H1 (cell line): ENCODE data around the gene FRMPD1. TPM values are rescaled to one million over a fixed set of nuclear protein-coding genes. Genes with fewer than 3 reads are reported as not detected.
A peak's percentile ranks its signal among the peaks of the same experiment; 100 is the strongest.

Experiments
- CTCF ChIA-PET: fragments of 300-600 bp; sonication (Branson Sonifier 250); formaldehyde crosslinking; loops from one replicate; lab custom pipeline; 2021; ENCODE audit not compliant: partially characterized antibody; lab: Charles Lee
- POLR2A ChIA-PET: fragments of 300-600 bp; sonication (Branson Sonifier 250); formaldehyde crosslinking; loops from one replicate; lab custom pipeline; 2021; ENCODE audit warnings: inconsistent platforms; ENCODE audit not compliant: partially characterized antibody; lab: Charles Lee
- DNase-seq, 2 experiments: peaks; one replicate each; pipeline versions ENCODE4 v3.0.0 to v3.0.0-alpha.2; 2010 to 2022; ENCODE audit warnings: low spot score in 2 of 2, low read depth in 1 of 2, mixed read lengths in 1 of 2
- FAIRE-seq: peaks from 2 replicates; lab custom pipeline; 2011; peaks lifted over from hg19 to GRCh38; lab: Jason Lieb, UNC
- H2AFZ ChIP-seq: 2 replicates; pipeline ENCODE4 v1.8.1; 2012; ENCODE audit warnings: low read length, inconsistent platforms
- H2AK5ac ChIP-seq: 2 replicates; pipeline ENCODE4 v1.6.1; 2013; ENCODE audit warnings: low read depth, low read length
- H2BK120ac ChIP-seq: replicated peaks from 2 replicates; pipeline ENCODE3; 2013; ENCODE audit warnings: low read depth, low read length, inconsistent platforms
- H2BK12ac ChIP-seq: 2 replicates; pipeline ENCODE4 v1.6.1; 2013; ENCODE audit warnings: low read depth, low read length
- H2BK15ac ChIP-seq: 2 replicates; pipeline ENCODE4 v1.6.1; 2013; ENCODE audit warnings: low read length
- H2BK20ac ChIP-seq: 2 replicates; pipeline ENCODE4 v1.6.1; 2013; ENCODE audit warnings: low read length
- H2BK5ac ChIP-seq: 2 replicates; pipeline ENCODE4 v1.6.1; 2013; ENCODE audit warnings: low read depth, low read length
- H3K14ac ChIP-seq: 2 replicates; pipeline ENCODE4 v1.6.1; 2013; ENCODE audit warnings: inconsistent platforms; ENCODE audit not compliant: insufficient read length
- H3K18ac ChIP-seq: 2 replicates; pipeline ENCODE4 v1.6.1; 2013; ENCODE audit warnings: low read length; ENCODE audit errors: extremely low read depth
- H3K23ac ChIP-seq: 2 replicates; pipeline ENCODE4 v1.6.1; 2013; ENCODE audit warnings: inconsistent platforms; ENCODE audit not compliant: insufficient read length
- H3K23me2 ChIP-seq: 2 replicates; pipeline ENCODE4 v1.6.1; 2013; ENCODE audit warnings: low read depth, low read length
- H3K27ac ChIP-seq: 2 replicates; pipeline ENCODE4 v1.6.1; 2011; ENCODE audit warnings: low read depth, low read length, inconsistent platforms
- H3K27me3 ChIP-seq, 4 experiments: replicated peaks in 1 of 4; 1 replicate in 1 of 4; 2 replicates in 3 of 4; pipeline versions ENCODE4 v1.6.1 to v1.8.1; 2011 to 2013; ENCODE audit warnings: low read length in 3 of 4, mild to moderate bottlenecking in 3 of 4, inconsistent platforms in 2 of 4, mixed read lengths in 2 of 4, moderate library complexity in 1 of 4; ENCODE audit not compliant: control insufficient read depth in 3 of 4, insufficient read depth in 3 of 4; ENCODE audit errors: extremely low read depth in 1 of 4
- H3K36me3 ChIP-seq, 4 experiments: 2 replicates each; pipeline versions ENCODE4 v1.6.1 to v1.8.1; 2011 to 2013; ENCODE audit warnings: mild to moderate bottlenecking in 4 of 4, low read length in 3 of 4, moderate library complexity in 2 of 4, control low read depth in 1 of 4, inconsistent platforms in 1 of 4; ENCODE audit not compliant: insufficient read depth in 4 of 4, control insufficient read depth in 2 of 4
- H3K4ac ChIP-seq: replicated peaks from 2 replicates; pipeline ENCODE3; 2013; ENCODE audit warnings: low read length, low read depth, mixed read lengths, inconsistent platforms; ENCODE audit not compliant: insufficient read length
- H3K4me1 ChIP-seq, 4 experiments: replicated peaks in 1 of 4; 1 replicate in 1 of 4; 2 replicates in 3 of 4; pipeline versions ENCODE4 v1.6.1 to v1.8.1; 2011 to 2013; ENCODE audit warnings: low read length in 3 of 4, inconsistent platforms in 2 of 4, mixed read lengths in 1 of 4; ENCODE audit not compliant: insufficient read depth in 4 of 4, control insufficient read depth in 3 of 4
- H3K4me2 ChIP-seq, 2 experiments: 2 replicates each; pipeline versions ENCODE4 v1.6.1 to v1.8.1; 2011 to 2013; ENCODE audit warnings: low read depth in 2 of 2, low read length in 2 of 2, control low read depth in 1 of 2, inconsistent platforms in 1 of 2, mild to moderate bottlenecking in 1 of 2; ENCODE audit not compliant: insufficient read depth in 1 of 2
- H3K4me3 ChIP-seq, 4 experiments: fragments of 200-600, 300-600 bp in 1 of 4; sonication (generic), shearing (Covaris generic), sonication (Bioruptor Twin) in 1 of 4; 2 replicates each; pipeline versions ENCODE4 v1.5.1 to v1.8.1; 2011 to 2016; ENCODE audit warnings: low read length in 4 of 4, low read depth in 3 of 4, control low read depth in 2 of 4, inconsistent platforms in 2 of 4, mild to moderate bottlenecking in 2 of 4, mixed read lengths in 1 of 4, moderate library complexity in 1 of 4; ENCODE audit not compliant: insufficient read depth in 2 of 4; ENCODE audit errors: extremely low read depth in 1 of 4
- H3K56ac ChIP-seq: replicated peaks from 2 replicates; pipeline ENCODE3; 2013; ENCODE audit warnings: low read depth, mild to moderate bottlenecking, mixed read lengths, low read length, inconsistent platforms; ENCODE audit not compliant: insufficient read length
- H3K79me1 ChIP-seq: 2 replicates; pipeline ENCODE4 v1.6.1; 2013; ENCODE audit warnings: low read depth, low read length, control low read depth
- H3K79me2 ChIP-seq, 2 experiments: 2 replicates each; pipeline versions ENCODE4 v1.6.1 to v1.8.1; 2012 to 2013; ENCODE audit warnings: low read length in 2 of 2, mild to moderate bottlenecking in 2 of 2, inconsistent platforms in 1 of 2; ENCODE audit not compliant: insufficient read depth in 2 of 2, control insufficient read depth in 1 of 2
- H3K9ac ChIP-seq, 4 experiments: replicated peaks in 1 of 4; 1 replicate in 1 of 4; 2 replicates in 3 of 4; pipeline versions ENCODE4 v1.6.1 to v1.8.1; 2011 to 2013; ENCODE audit warnings: low read depth in 3 of 4, low read length in 3 of 4, control low read depth in 2 of 4, mild to moderate bottlenecking in 2 of 4, moderate library complexity in 2 of 4, inconsistent platforms in 1 of 4; ENCODE audit errors: extremely low read depth in 1 of 4
- H3K9me3 ChIP-seq, 2 experiments: 2 replicates each; pipeline versions ENCODE4 v1.6.1 to v1.8.1; 2012 to 2013; ENCODE audit warnings: mild to moderate bottlenecking in 2 of 2, moderate library complexity in 2 of 2, control low read depth in 1 of 2, inconsistent platforms in 1 of 2, low read depth in 1 of 2, low read length in 1 of 2, mixed read lengths in 1 of 2; ENCODE audit not compliant: insufficient read depth in 2 of 2
- H4K20me1 ChIP-seq, 2 experiments: replicated peaks in 1 of 2; 2 replicates each; pipeline versions ENCODE3 to v1.8.1; 2011 to 2013; ENCODE audit warnings: inconsistent platforms in 2 of 2, low read length in 2 of 2, mild to moderate bottlenecking in 1 of 2; ENCODE audit not compliant: insufficient read depth in 2 of 2, control insufficient read depth in 1 of 2
- H4K5ac ChIP-seq: 2 replicates; pipeline ENCODE4 v1.6.1; 2013; ENCODE audit warnings: low read length, low read depth, mixed read lengths, inconsistent platforms; ENCODE audit not compliant: insufficient read length
- H4K8ac ChIP-seq: 2 replicates; pipeline ENCODE4 v1.8.0; 2013; ENCODE audit warnings: mild to moderate bottlenecking, moderate library complexity, low read length, inconsistent platforms; ENCODE audit not compliant: insufficient read depth; ENCODE audit errors: extremely low read depth
- H4K91ac ChIP-seq: replicated peaks from 2 replicates; pipeline ENCODE3; 2013; ENCODE audit warnings: low read length, mixed read lengths, inconsistent platforms; ENCODE audit not compliant: insufficient read length
- CHD1 ChIP-seq: IDR thresholded peaks from 2 replicates; pipeline ENCODE4 v1.6.1; 2012; ENCODE audit warnings: low read depth, low read length, improper control_type of control experiment
- EP300 ChIP-seq, 2 experiments: IDR thresholded peaks; 1 replicate in 1 of 2; 2 replicates in 1 of 2; pipeline ENCODE4 v1.6.1; 2011 to 2012; ENCODE audit warnings: low read depth in 2 of 2, low read length in 2 of 2, mild to moderate bottlenecking in 2 of 2, borderline replicate concordance in 1 of 2, inconsistent platforms in 1 of 2, moderate library complexity in 1 of 2
- GTF2F1 ChIP-seq: IDR thresholded peaks from 2 replicates; pipeline ENCODE4 v1.6.1; 2012; ENCODE audit warnings: low read depth, low read length, improper control_type of control experiment, borderline replicate concordance
- JUN ChIP-seq: IDR thresholded peaks from 2 replicates; pipeline ENCODE4 v1.6.1; 2011; ENCODE audit warnings: low read depth, mild to moderate bottlenecking, improper control_type of control experiment, low read length
- KDM1A ChIP-seq: fragments of 200-600, 300-600 bp; sonication (generic); IDR thresholded peaks from 2 replicates; pipeline ENCODE4 v1.7.1; 2016; ENCODE audit warnings: mild to moderate bottlenecking, low read length, borderline replicate concordance
- KDM4A ChIP-seq: IDR thresholded peaks from one replicate; pipeline ENCODE4 v1.7.1; 2012; ENCODE audit warnings: low read depth, mild to moderate bottlenecking, moderate library complexity, low read length, inconsistent platforms; ENCODE audit not compliant: severe bottlenecking
- SIRT6 ChIP-seq: IDR thresholded peaks from one replicate; pipeline ENCODE4 v1.7.1; 2012; ENCODE audit warnings: low read length, inconsistent platforms
- SIX5 ChIP-seq: IDR thresholded peaks from 2 replicates; pipeline ENCODE4 v1.6.1; 2011; ENCODE audit warnings: mild to moderate bottlenecking, low read depth, low read length
- SUZ12 ChIP-seq: fragments of 200-600 bp; sonication (generic); IDR thresholded peaks from 2 replicates; pipeline ENCODE4 v1.6.1; 2012; ENCODE audit warnings: mild to moderate bottlenecking, inconsistent platforms, low read length, moderate library complexity, mixed read lengths
- YY1 ChIP-seq: IDR thresholded peaks from 2 replicates; pipeline ENCODE4 v1.6.1; 2011; ENCODE audit warnings: low read depth, mild to moderate bottlenecking, low read length
- WGBS, 2 experiments: shearing (Covaris generic) in 1 of 2; methylation state at CpG; one replicate each; pipeline versions ENCODE4 v1.1.6 to v1.1.7; 2013 to 2015; ENCODE audit warnings: low lambda C conversion rate in 2 of 2, mixed read lengths in 2 of 2, inconsistent platforms in 1 of 2, low coverage in 1 of 2, missing lambda C conversion rate in 1 of 2; ENCODE audit not compliant: insufficient replicate concordance in 2 of 2, insufficient coverage in 1 of 2, insufficient read length in 1 of 2; ENCODE audit errors: extremely low coverage in 1 of 2, missing lambda C conversion rate in 1 of 2; 5-methylcytosine and 5-hydroxymethylcytosine counted together
- polyA plus RNA-seq, 7 experiments: library from polyadenylated mRNA; depleted of rRNA in 3 of 7; stranded (reverse) in 5 of 7; unstranded in 2 of 7; fragments of >200 nt in 5 of 7; fragments of 200-250 nt in 2 of 7; gene quantifications; 1 replicate in 5 of 7; 2 replicates in 1 of 7; 4 replicates in 1 of 7; pipeline versions ENCODE4 v1.2.1 to v1.2.3, GENCODE V29; 2011 to 2013; ENCODE audit warnings: missing spikeins in 2 of 7, mixed read lengths in 2 of 7
- total RNA-seq: library from RNA; stranded (reverse); fragmentation: NEBNext Ultra II Directional; extraction: Animal tissue kit (Norgen Biotek cat#: 25700); gene quantifications from 2 replicates; pipeline ENCODE4 v1.2.1, GENCODE V29; 2021

Gene FRMPD1
- total and polyA plus RNA-seq, 2 of the 8 experiments (the other 6 are each of a cell fraction or from before 2014, with no cell fraction given) = 0.27 to 0.32 TPM

DNA sequence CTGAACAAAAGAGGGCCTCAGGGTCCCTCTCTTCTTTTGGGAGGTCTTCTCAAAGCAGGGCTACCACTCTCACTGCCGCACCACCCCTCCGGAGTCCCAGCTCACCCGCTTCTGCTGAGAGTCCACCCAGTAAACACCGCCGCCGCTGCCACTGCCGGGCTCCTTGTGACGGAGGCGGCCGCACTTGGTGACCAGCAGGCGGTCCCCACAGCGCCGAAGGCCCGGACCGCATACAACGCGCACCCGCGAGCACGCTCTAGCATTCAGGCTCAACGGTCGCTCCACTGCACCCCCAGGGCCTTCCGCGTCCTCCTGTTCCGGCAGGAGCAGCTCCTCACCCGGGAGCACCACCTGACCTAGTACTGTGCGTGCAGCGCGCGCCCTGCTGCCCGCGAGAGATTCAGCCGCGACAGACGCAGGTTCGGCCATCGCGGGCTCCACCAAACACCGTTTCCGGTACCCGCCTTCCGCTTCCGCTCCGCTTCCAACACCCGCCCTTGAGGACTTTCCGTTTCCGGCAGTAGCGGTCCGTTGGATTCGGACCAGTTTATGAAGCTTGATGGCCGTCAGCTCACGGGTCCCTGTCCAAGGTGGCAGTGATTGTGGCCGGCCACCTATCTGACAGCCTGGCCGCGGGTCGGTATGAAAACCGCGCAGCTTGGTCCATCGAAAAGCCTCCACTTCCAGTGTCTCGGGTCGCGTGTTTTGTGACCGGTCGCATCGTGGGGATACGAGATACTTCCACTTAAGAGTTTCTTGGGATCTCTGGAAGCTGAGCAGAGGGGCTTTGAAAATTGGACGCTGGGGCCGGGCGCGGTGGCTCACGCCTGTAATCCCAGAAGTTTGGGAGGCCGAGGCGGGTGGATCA lies 134.1 kb downstream of the FRMPD1 start, which contains the start of gene EXOSC3:
Gene EXOSC3 (minus strand): TSS at position 449 of the 868 bp plus-strand sequence. CDS start 20 bp downstream, at position 429.
- no peak within 1 kb of the TSS for H2BK12ac ChIP-seq
- H3K9ac ChIP-seq = peak within 1 kb of the TSS; percentile 84 to 93 (median 88)
- peak within 1 kb of the TSS; percentile 12 for H4K5ac ChIP-seq
- peak within 1 kb of the TSS; percentile 62 to 79 for H3K4me2 ChIP-seq
- 0 out of 2 replicates have a peak within 1 kb of the TSS, but pooled peaks have one; percentile 86 for H3K18ac ChIP-seq
- no peak within 1 kb of the TSS for H4K91ac ChIP-seq
- H3K4ac ChIP-seq = peak within 1 kb of the TSS; percentile 6
- CTCF ChIA-PET = interaction anchor here (0.6 to 2.9 kb wide), 10 partner anchors 11 to 70 kb away, joined by 3 to 19 read pairs (median 3); partner anchors contain the start of genes DCAF10 and TRMT10B
- H4K20me1 ChIP-seq = peaks cover 0 to 12% of the 10 kb centered on the region in 2 experiments
- peak; percentile 69 to 91 for DNase-seq
- no peak within 1 kb of the TSS for H3K23ac ChIP-seq
- H3K79me1 ChIP-seq = peaks cover 6% of the 10 kb centered on the region
- peaks cover 0 to 3% (median 2%) of the 10 kb centered on the region in 4 experiments; a peak in 2 of 7 replicates for H3K27me3 ChIP-seq
- no peak within 1 kb of the TSS for H2AK5ac ChIP-seq
- no peak within 1 kb of the TSS for H2BK120ac ChIP-seq
- H3K4me3 ChIP-seq = peak within 1 kb of the TSS; percentile 90 to 95 (median 94)
- peak within 1 kb of the TSS; percentile 92; the same call in 1 of the 2 replicates for H2AFZ ChIP-seq
- peaks cover 0 to 4% (median 0%) of the 10 kb centered on the region in 4 experiments; a peak in 3 of 7 replicates for H3K4me1 ChIP-seq
- 2% methylated on average over 72 of the region's 73 CpGs; no CpG with 5 or more reads in 1 of the 2 experiments for WGBS, 2 experiments
- peak within 1 kb of the TSS; percentile 91 for H2BK5ac ChIP-seq
- H3K79me2 ChIP-seq = peaks cover 6 to 27% of the 10 kb centered on the region in 2 experiments; a peak in 3 of 4 replicates
- H2BK15ac ChIP-seq = no peak within 1 kb of the TSS
- no peak for FAIRE-seq
- H3K9me3 ChIP-seq = no peaks in the 10 kb centered on the region
- H3K27ac ChIP-seq = peak within 1 kb of the TSS; percentile 82
- peak within 1 kb of the TSS; percentile 65 for H3K56ac ChIP-seq
- POLR2A ChIA-PET = interaction anchor here (0.7 to 4.1 kb wide), 12 partner anchors 9 to 316 kb away, joined by 3 to 20 read pairs (median 4); partner anchors contain the start of gene DCAF10
- H4K8ac ChIP-seq = peak within 1 kb of the TSS; percentile 97
- H3K36me3 ChIP-seq = peaks cover 19 to 39% (median 31%) of the 10 kb centered on the region in 4 experiments
- no peak within 1 kb of the TSS for H3K14ac ChIP-seq
- H2BK20ac ChIP-seq = no peak within 1 kb of the TSS
- H3K23me2 ChIP-seq = peaks cover 6% of the 10 kb centered on the region
- TF ChIP-seq SUZ12 (no peak), YY1 (peak; percentile 92), KDM1A (no peak), SIX5 (no peak), CHD1 (no peak), KDM4A (peak; percentile 85), JUN (no peak), SIRT6 (no peak), EP300 (IDR thresholded peaks at IDR 0.05; ENCODE audit: borderline replicate concordance in 1 of 2, low read depth in 2 of 2, low read length in 2 of 2) (no peak), GTF2F1 (no peak; the same call in none of the 2 replicates)
